ENCODE data around the gene NPAT. TPM values are rescaled to one million over a fixed set of nuclear protein-coding genes. Genes with fewer than 3 reads are reported as not detected.
A peak's percentile ranks its signal among the peaks of the same experiment; 100 is the strongest.

The NPAT gene
- total and polyA plus RNA-seq, 8 donors = 1.4 to 10.0 (median 4.9) TPM

DNA sequence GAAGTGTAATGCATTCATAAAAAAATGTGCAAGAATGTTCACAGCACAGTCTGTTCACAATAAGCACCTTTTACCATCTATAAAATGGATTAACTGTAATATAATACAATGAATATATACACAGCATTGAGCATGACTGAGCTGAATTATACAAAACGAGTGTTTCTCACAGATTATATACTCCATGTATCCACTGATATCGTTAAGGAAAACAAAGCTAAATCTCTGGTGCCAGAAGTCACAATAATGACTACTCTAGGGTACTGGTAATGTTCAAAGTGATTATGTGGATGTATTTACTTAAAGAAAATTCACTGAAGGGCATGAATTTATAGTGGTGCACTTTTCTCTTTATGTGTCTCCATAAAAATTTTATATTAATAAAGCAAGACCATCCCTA, 67.8 kb downstream of the NPAT start:
- no peak for DNase-seq
- intact Hi-C loops (cut with DNase I) = no loop called here
- Histone ChIP-seq H3K27me3 (no peaks in the 10 kb centered on the region), H3K27ac (no peak overlapping the region), H3K36me3 (peaks cover 0 to 31% (median 11%) of the 10 kb centered on the region in 3 donors), H3K4me3 (no peak overlapping the region), H3K9me3 (no peaks in the 10 kb centered on the region), H3K4me1 (peaks cover 0 to 6% (median 0%) of the 10 kb centered on the region in 3 donors)
- no peak for ATAC-seq
- TF ChIP-seq, protein P1, sequence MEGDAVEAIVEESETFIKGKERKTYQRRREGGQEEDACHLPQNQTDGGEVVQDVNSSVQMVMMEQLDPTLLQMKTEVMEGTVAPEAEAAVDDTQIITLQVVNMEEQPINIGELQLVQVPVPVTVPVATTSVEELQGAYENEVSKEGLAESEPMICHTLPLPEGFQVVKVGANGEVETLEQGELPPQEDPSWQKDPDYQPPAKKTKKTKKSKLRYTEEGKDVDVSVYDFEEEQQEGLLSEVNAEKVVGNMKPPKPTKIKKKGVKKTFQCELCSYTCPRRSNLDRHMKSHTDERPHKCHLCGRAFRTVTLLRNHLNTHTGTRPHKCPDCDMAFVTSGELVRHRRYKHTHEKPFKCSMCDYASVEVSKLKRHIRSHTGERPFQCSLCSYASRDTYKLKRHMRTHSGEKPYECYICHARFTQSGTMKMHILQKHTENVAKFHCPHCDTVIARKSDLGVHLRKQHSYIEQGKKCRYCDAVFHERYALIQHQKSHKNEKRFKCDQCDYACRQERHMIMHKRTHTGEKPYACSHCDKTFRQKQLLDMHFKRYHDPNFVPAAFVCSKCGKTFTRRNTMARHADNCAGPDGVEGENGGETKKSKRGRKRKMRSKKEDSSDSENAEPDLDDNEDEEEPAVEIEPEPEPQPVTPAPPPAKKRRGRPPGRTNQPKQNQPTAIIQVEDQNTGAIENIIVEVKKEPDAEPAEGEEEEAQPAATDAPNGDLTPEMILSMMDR (IDR thresholded peaks at IDR 0.05) = no peak
- WGBS, 2 donors = 31 to 32% methylated on average over 2 of the region's 2 CpGs
- FAIRE-seq = no peak

DNA sequence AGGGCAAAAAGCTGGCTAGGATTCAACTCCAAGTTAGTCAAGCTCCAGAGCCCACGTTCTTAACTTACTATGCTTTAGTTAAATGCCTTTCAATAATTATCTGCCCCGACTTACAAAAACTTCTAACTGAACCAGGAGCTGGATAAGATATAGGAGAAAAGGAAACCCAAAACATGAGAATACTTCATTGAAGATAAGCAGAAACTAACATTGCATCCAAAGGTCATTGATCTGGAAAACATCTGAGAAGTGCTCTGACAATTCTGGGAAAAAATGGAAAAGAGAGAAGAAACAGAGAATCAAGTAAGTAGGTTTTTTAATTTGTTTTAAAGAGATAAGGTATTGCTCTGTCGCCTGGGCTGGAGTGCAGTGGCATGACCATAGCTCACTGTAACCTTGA, 73.9 kb downstream of the NPAT start:
- 32 to 41% methylated on average over 3 of the region's 3 CpGs for WGBS, 2 donors
- ATAC-seq (no peak), FAIRE-seq (no peak), DNase-seq (no peak)
- Histone ChIP-seq H3K4me3 (no peak overlapping the region), H3K27ac (no peak overlapping the region), H3K4me1 (peaks cover 0 to 5% (median 0%) of the 10 kb centered on the region in 3 donors), H3K27me3 (no peaks in the 10 kb centered on the region), H3K9me3 (no peaks in the 10 kb centered on the region), H3K36me3 (peaks cover 0 to 42% (median 29%) of the 10 kb centered on the region in 3 donors)
- intact Hi-C loops (cut with DNase I) = no loop called here
- TF ChIP-seq, protein P1 (IDR thresholded peaks at IDR 0.05) = no peak

DNA sequence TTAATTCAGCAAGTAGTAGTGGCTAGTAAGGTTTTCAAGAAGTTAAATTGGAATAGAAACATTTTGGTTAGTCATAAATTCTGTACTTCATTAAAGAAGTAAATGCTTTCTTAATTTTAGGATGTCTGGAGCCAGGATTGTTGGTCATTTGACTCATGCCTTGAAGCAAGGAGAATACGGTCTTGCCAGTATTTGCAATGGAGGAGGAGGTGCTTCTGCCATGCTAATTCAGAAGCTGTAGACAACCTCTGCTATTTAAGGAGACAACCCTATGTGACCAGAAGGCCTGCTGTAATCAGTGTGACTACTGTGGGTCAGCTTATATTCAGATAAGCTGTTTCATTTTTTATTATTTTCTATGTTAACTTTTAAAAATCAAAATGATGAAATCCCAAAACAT, 75.3 kb downstream of the NPAT start:
- peaks cover 0 to 7% (median 0%) of the 10 kb centered on the region in 3 donors for H3K4me1 ChIP-seq
- TF ChIP-seq, protein P1 (IDR thresholded peaks at IDR 0.05) = no peak
- H3K4me3 ChIP-seq = no peak overlapping the region
- no peak for FAIRE-seq
- no peak for ATAC-seq
- no peak for DNase-seq
- H3K9me3 ChIP-seq = no peaks in the 10 kb centered on the region
- H3K36me3 ChIP-seq = peaks cover 0 to 54% (median 29%) of the 10 kb centered on the region in 3 donors
- intact Hi-C loops (cut with DNase I) = no loop called here
- 58 to 70% methylated on average over 1 of the region's 1 CpG for WGBS, 2 donors
- no peak overlapping the region for H3K27ac ChIP-seq
- no peaks in the 10 kb centered on the region for H3K27me3 ChIP-seq

DNA sequence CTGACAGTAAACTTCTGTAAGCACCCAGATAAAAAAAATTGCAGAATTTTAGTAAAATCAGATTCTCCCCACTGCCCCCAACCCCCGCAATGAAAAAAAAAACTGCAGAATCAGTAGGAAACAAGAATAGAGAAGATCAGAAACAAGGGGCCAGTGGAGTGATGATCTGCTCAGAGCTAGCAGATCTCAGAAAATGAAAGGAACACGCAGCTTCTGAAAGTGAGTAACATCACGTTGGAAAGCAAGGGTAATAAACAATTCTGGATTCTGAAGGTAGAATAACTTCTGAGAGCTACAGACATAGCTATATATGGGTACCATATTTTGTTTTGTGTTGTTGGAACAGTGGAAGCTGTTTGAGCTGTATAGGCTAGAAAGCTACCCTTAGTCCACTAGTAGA, 77.8 kb downstream of the NPAT start:
- TF ChIP-seq, protein P1 (IDR thresholded peaks at IDR 0.05) = no peak
- Histone ChIP-seq H3K27me3 (no peaks in the 10 kb centered on the region), H3K4me3 (no peak overlapping the region), H3K36me3 (peaks cover 0 to 59% (median 26%) of the 10 kb centered on the region in 3 donors), H3K4me1 (peaks cover 0 to 10% (median 0%) of the 10 kb centered on the region in 3 donors), H3K9me3 (no peaks in the 10 kb centered on the region), H3K27ac (no peak overlapping the region)
- WGBS, 2 donors = 92 to 97% methylated on average over 3 of the region's 3 CpGs
- DNase-seq (no peak), FAIRE-seq (no peak), ATAC-seq (no peak)
- intact Hi-C loops (cut with DNase I) = no loop called here

DNA sequence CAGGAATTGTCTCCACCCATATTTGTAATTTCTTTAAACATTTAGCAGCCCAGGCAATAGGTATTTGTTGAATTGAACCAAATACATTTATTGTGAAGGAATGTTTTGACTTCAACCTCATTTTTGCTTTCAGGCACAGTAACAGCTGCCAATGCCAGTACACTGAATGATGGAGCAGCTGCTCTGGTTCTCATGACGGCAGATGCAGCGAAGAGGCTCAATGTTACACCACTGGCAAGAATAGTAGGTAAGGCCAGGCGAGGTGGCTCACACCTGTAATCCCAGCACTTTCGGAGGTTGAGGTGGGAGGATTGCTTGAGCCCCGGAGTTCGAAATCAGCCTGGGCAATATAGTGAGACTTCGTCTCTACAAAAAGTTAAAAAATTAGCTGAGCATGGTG, 80.1 kb downstream of the NPAT start:
- WGBS, 2 donors = 69% methylated on average over 7 of the region's 7 CpGs
- FAIRE-seq (no peak), ATAC-seq (peak; percentile 80 to 90 (median 88)), DNase-seq (peak in 4 of 6 donors; percentile 47 to 67 (median 52))
- H3K9me3 ChIP-seq = no peaks in the 10 kb centered on the region
- intact Hi-C loops (cut with DNase I) = no loop called here
- H3K27ac ChIP-seq = no peak overlapping the region
- TF ChIP-seq, protein P1 (IDR thresholded peaks at IDR 0.05) = no peak
- no peaks in the 10 kb centered on the region for H3K27me3 ChIP-seq
- peaks cover 0 to 64% (median 26%) of the 10 kb centered on the region in 3 donors for H3K36me3 ChIP-seq
- H3K4me1 ChIP-seq = peaks cover 0 to 5% (median 0%) of the 10 kb centered on the region in 3 donors
- H3K4me3 ChIP-seq = no peak overlapping the region

All from pancreas (tissue), 10 donors.